ENCODE results near the gene PON2. TPM values are rescaled to one million over a fixed set of nuclear protein-coding genes. Genes with fewer than 3 reads are reported as not detected.

PON2 gene
- total and polyA plus RNA-seq, 2 of the 13 experiments (the other 11 are each of a cell fraction or from before 2014, with no cell fraction given) = 202 to 217 TPM

- TF ChIP-seq ZNF280D (CRISPR knock-in tag; IDR thresholded peaks at IDR 0.05) = 0 out of 2 replicates have a peak, but pooled peaks have one; percentile 34
- TF ChIP-seq JUNB (CRISPR knock-in tag; IDR thresholded peaks at IDR 0.05; ENCODE audit: borderline replicate concordance) = no peak
- TF ChIP-seq KAT7 (CRISPR knock-in tag; IDR thresholded peaks at IDR 0.05; ENCODE audit: borderline replicate concordance) = peak; percentile 44; the same call in 1 of the 2 replicates
- no peak for TF ChIP-seq FIP1L1 (IDR thresholded peaks at IDR 0.05; ENCODE audit: borderline replicate concordance, insufficient read depth, low read depth, low read length)
- no peak for TF ChIP-seq ZNF234 (CRISPR knock-in tag; conservative IDR thresholded peaks at IDR 0.05)
- TF ChIP-seq PHF21A (CRISPR knock-in tag; IDR thresholded peaks at IDR 0.05) = peak; percentile 68
- TF ChIP-seq POGZ (CRISPR knock-in tag; IDR thresholded peaks at IDR 0.05) = peak; percentile 48; the same call in 1 of the 2 replicates
- no peak for TF ChIP-seq ZFY (CRISPR knock-in tag; IDR thresholded peaks at IDR 0.05)
- no peak for TF ChIP-seq SOX6 (IDR thresholded peaks at IDR 0.05)
- TF ChIP-seq SOX6 (CRISPR knock-in tag; IDR thresholded peaks at IDR 0.05) = peak; percentile 36; the same call in 1 of the 2 replicates
- TF ChIP-seq ZNF557 (CRISPR knock-in tag; IDR thresholded peaks at IDR 0.05) = no peak
- TF ChIP-seq ZNF670 (CRISPR knock-in tag; IDR thresholded peaks at IDR 0.05; ENCODE audit: borderline replicate concordance) = peak; percentile 42; the same call in 1 of the 2 replicates
- no peak for TF ChIP-seq ZBTB46 (CRISPR knock-in tag; IDR thresholded peaks at IDR 0.05; ENCODE audit: borderline replicate concordance)
- no peak for TF ChIP-seq ZNF292 (CRISPR knock-in tag; IDR thresholded peaks at IDR 0.05; ENCODE audit: borderline replicate concordance, low read depth)
- TF ChIP-seq IRF1 (CRISPR knock-in tag; IDR thresholded peaks at IDR 0.05; ENCODE audit: low read depth) = no peak
- no peak for TF ChIP-seq ZNF446 (CRISPR knock-in tag; IDR thresholded peaks at IDR 0.05)
- TF ChIP-seq AGO2 (optimal IDR thresholded peaks at IDR 0.05; ENCODE audit: low read depth, low read length) = no peak
- TF ChIP-seq ZBTB43 (CRISPR knock-in tag; conservative IDR thresholded peaks at IDR 0.05) = 0 out of 2 replicates have a peak, but pooled peaks have one; percentile 37
- TF ChIP-seq ZNF776 (CRISPR knock-in tag; IDR thresholded peaks at IDR 0.05) = no peak
- TF ChIP-seq ZNF296 (CRISPR knock-in tag; conservative IDR thresholded peaks at IDR 0.05) = no peak
- TF ChIP-seq KAT8 (CRISPR knock-in tag; IDR thresholded peaks at IDR 0.05) = peak; percentile 32; the same call in 1 of the 2 replicates
- TF ChIP-seq TFDP1 (CRISPR knock-in tag; IDR thresholded peaks at IDR 0.05; ENCODE audit: borderline replicate concordance) = peak; percentile 69; the same call in 1 of the 2 replicates
- no peak for TF ChIP-seq ZMYM2 (CRISPR knock-in tag; IDR thresholded peaks at IDR 0.05)
Observed at GRCh38 chr7:95430864-95431263, 4.0 kb downstream of the PON2 start (continued).

Data from HepG2 (cell line).